SK-N-SH (cell line): ENCODE results near the gene TIGD6.

Experiments used
- POLR2AphosphoS5 ChIP-seq: IDR thresholded peaks from 2 replicates; pipeline ENCODE4 v1.6.1; 2012; ENCODE audit warnings: low read depth, low read length
- YY1 ChIP-seq: IDR thresholded peaks from 2 replicates; pipeline ENCODE4 v1.4.0; 2012; ENCODE audit warnings: low read depth, mild to moderate bottlenecking
- TF ChIP-seq, protein P1 (sequence below): fragments of 200-600 bp; sonication (generic); IDR thresholded peaks from 2 replicates; pipeline ENCODE4 v1.6.1; 2017; ENCODE audit warnings: antibody characterized with exemption, mild to moderate bottlenecking, moderate library complexity

DNA sequence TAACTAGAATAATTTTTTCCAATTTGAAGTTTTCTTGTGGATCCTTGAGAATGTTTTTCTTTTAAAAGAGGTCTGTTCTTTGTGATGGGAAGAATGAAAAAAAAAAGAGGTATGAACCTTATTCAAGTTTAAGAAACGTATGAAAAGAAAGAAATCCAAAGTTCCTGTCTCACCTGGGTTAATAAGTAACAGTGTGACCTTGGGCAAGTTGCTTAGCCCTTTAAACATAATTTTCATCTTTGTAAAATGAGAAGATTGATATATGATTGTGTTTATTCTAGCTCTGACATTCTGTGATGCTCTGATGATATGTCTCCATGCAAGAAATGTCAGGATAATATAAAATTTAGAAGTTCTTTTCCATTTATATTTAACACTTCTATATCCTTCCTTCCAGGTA, 20.6 kb downstream of the TIGD6 start:
- TF ChIP-seq, protein P1, sequence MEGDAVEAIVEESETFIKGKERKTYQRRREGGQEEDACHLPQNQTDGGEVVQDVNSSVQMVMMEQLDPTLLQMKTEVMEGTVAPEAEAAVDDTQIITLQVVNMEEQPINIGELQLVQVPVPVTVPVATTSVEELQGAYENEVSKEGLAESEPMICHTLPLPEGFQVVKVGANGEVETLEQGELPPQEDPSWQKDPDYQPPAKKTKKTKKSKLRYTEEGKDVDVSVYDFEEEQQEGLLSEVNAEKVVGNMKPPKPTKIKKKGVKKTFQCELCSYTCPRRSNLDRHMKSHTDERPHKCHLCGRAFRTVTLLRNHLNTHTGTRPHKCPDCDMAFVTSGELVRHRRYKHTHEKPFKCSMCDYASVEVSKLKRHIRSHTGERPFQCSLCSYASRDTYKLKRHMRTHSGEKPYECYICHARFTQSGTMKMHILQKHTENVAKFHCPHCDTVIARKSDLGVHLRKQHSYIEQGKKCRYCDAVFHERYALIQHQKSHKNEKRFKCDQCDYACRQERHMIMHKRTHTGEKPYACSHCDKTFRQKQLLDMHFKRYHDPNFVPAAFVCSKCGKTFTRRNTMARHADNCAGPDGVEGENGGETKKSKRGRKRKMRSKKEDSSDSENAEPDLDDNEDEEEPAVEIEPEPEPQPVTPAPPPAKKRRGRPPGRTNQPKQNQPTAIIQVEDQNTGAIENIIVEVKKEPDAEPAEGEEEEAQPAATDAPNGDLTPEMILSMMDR = no peak
- TF ChIP-seq YY1 (no peak), POLR2AphosphoS5 (no peak)
